ENCODE results near the gene COL6A1. TPM values are rescaled to one million over a fixed set of nuclear protein-coding genes. Genes with fewer than 3 reads are reported as not detected.

The COL6A1 gene
- total and polyA plus RNA-seq, 2 donors (not counting 1 experiment from before 2014, with no cell fraction given), result 645 to 1,137 TPM

DNA sequence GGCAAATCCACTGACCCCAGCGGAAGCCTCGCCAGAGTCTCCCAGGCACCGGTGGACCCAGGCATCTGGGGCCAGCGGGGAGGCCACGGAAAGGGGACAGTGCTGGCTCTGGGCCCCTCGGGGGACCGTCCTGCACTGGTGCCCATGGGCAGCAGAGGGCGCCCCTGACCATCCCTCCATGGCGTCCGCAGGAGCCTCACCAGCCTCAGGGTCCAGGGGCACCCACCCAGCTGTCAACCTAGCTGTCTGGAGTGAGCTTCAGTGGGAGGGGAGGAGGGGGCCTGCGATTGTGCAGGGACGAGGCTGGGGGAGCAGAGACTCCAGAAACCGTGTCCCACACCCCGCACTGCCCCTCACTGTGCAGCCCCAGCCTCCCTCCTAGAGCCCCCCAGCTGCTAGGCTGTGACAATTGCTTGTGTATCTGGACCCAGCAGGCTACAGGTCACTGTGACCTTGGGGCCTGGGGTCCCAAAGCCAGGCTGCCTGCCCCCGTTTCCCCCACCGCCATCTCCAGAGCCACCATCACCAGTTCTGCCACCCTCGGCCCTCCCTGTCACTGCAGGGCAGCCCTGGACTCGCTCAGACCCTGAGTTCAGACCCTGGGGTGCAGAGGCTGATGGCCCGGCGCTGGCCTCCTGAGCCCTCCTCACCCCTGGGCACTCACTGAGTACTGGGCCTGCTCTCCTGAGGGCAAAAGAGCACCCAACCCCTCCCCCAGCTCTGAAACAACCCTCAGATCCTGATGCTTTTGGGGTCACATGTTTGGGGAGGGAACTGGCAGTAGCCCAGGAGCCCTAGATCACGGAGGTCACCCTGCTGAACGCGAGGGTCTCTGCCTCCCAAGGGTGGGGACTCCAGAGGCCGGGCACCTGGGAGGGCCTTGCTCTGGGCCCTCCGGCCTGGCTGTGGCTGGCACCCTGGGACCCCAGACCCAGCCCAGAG, 10.6 kb upstream of the COL6A1 start:
- Histone ChIP-seq H3K9ac (ENCODE audit: insufficient read depth, low read length) (peak overlapping the region; percentile 66), H3K27ac (ENCODE audit: insufficient read depth, low read length) (peak overlapping the region; percentile 96), H2AFZ (ENCODE audit: low read length) (no peak overlapping the region), H3K9me3 (ENCODE audit: control insufficient read depth, insufficient read depth, low read depth, low read length) (no peaks in the 10 kb centered on the region), H4K20me1 (ENCODE audit: control insufficient read depth, extremely low read depth, insufficient read depth, low read length) (no peaks in the 10 kb centered on the region), H3K79me2 (ENCODE audit: control insufficient read depth, insufficient read depth, low read length) (no peaks in the 10 kb centered on the region), H3K4me2 (ENCODE audit: extremely low read depth, insufficient read depth, low read length) (no peak overlapping the region), H3K4me3 (replicated peaks in 1 of 4; ENCODE audit: control extremely low read depth in 1 of 4, insufficient read depth in 1 of 4, low read depth in 3 of 4, low read length in 4 of 4) (no peak overlapping the region), H3K36me3 (ENCODE audit: control insufficient read depth, insufficient read depth, low read length) (no peaks in the 10 kb centered on the region), H3K4me1 (ENCODE audit: control insufficient read depth, extremely low read depth, insufficient read depth, low read length) (peaks cover 35% of the 10 kb centered on the region), H3K27me3 (ENCODE audit: control insufficient read depth, insufficient read depth, low read length) (no peaks in the 10 kb centered on the region)
- peak; percentile 21 to 58 for DNase-seq (ENCODE audit: low read depth in 2 of 2)
- TF ChIP-seq, protein P1, sequence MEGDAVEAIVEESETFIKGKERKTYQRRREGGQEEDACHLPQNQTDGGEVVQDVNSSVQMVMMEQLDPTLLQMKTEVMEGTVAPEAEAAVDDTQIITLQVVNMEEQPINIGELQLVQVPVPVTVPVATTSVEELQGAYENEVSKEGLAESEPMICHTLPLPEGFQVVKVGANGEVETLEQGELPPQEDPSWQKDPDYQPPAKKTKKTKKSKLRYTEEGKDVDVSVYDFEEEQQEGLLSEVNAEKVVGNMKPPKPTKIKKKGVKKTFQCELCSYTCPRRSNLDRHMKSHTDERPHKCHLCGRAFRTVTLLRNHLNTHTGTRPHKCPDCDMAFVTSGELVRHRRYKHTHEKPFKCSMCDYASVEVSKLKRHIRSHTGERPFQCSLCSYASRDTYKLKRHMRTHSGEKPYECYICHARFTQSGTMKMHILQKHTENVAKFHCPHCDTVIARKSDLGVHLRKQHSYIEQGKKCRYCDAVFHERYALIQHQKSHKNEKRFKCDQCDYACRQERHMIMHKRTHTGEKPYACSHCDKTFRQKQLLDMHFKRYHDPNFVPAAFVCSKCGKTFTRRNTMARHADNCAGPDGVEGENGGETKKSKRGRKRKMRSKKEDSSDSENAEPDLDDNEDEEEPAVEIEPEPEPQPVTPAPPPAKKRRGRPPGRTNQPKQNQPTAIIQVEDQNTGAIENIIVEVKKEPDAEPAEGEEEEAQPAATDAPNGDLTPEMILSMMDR (conservative IDR thresholded peaks at IDR 0.05 in 1 of 2, IDR thresholded peaks at IDR 0.05 in 1 of 2; ENCODE audit: low read depth in 1 of 2, low read length in 2 of 2), result peak; percentile 77 to 88
- TF ChIP-seq EZH2 (IDR thresholded peaks at IDR 0.05; ENCODE audit: low read length, missing control alignments), result no peak

DNA sequence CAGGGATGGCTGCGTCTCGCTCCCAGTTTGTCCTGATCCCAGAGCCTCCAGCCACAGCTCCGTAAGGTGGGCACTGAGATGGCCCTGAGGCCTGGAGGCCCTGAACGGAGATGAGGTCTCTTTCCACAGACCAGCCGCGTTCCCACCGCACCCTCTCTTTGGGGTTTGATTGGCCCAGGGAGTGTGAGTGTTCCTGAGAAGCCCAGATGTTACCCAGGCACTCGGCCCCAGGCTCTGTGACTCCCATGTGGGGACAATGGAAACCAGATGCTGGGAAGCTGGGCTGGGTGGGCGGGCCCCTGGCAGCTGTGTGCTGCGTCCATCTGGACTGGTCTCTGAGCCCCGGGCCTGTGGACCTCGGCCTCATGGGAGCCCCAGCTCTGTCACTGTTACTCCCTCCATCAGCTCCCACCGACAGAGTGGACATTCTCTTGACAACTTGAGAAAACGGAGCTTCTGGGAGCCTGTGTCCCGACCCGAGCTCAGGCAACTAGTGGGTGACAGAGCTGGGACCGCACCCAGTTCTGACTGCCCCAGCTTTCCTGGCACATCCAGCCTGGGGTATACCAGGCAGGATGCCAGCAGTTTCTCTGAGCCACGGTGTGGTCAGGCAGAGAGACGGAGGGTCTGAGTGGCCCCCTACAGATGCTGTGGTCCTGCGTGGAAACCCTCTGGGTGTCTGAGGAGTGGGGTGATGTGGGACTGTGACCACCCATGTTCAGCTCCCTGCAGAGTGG, 9.8 kb upstream of the COL6A1 start:
- Histone ChIP-seq H4K20me1 (ENCODE audit: control insufficient read depth, extremely low read depth, insufficient read depth, low read length) (no peaks in the 10 kb centered on the region), H3K4me1 (ENCODE audit: control insufficient read depth, extremely low read depth, insufficient read depth, low read length) (peaks cover 35% of the 10 kb centered on the region), H3K9me3 (ENCODE audit: control insufficient read depth, insufficient read depth, low read depth, low read length) (no peaks in the 10 kb centered on the region), H3K27ac (ENCODE audit: insufficient read depth, low read length) (peak overlapping the region; percentile 96), H3K79me2 (ENCODE audit: control insufficient read depth, insufficient read depth, low read length) (no peaks in the 10 kb centered on the region), H3K4me3 (replicated peaks in 1 of 4; ENCODE audit: control extremely low read depth in 1 of 4, insufficient read depth in 1 of 4, low read depth in 3 of 4, low read length in 4 of 4) (peak overlapping the region in 1 of 4 experiments; percentile 58), H3K9ac (ENCODE audit: insufficient read depth, low read length) (peak overlapping the region; percentile 83), H3K4me2 (ENCODE audit: extremely low read depth, insufficient read depth, low read length) (peak overlapping the region; percentile 78), H3K36me3 (ENCODE audit: control insufficient read depth, insufficient read depth, low read length) (no peaks in the 10 kb centered on the region), H3K27me3 (ENCODE audit: control insufficient read depth, insufficient read depth, low read length) (no peaks in the 10 kb centered on the region), H2AFZ (ENCODE audit: low read length) (no peak overlapping the region)
- DNase-seq (ENCODE audit: low read depth in 2 of 2), result peak; percentile 56 to 92
- no peak for TF ChIP-seq EZH2 (IDR thresholded peaks at IDR 0.05; ENCODE audit: low read length, missing control alignments)
- TF ChIP-seq, protein P1 (conservative IDR thresholded peaks at IDR 0.05 in 1 of 2, IDR thresholded peaks at IDR 0.05 in 1 of 2; ENCODE audit: low read depth in 1 of 2, low read length in 2 of 2), result no peak

DNA sequence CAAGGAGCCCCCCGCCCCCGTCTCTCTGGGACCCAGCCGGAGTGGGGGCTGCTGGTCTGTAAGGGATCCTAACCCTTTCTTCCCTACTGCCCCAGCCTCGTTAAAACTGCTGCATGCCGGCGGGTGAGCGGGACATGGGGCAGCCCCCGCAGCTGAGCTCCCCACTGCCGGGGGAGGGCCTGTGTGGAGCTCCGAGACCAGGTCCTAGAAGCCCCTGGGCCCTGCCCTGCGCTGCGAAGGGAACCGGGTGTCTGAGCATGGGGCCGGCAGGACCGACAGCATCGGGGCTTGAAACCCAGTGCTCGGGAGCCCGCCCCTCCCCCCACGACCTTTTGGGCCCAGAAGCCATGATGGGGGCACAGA, 9.2 kb upstream of the COL6A1 start:
- Histone ChIP-seq H3K79me2 (ENCODE audit: control insufficient read depth, insufficient read depth, low read length) (no peaks in the 10 kb centered on the region), H3K9me3 (ENCODE audit: control insufficient read depth, insufficient read depth, low read depth, low read length) (no peaks in the 10 kb centered on the region), H3K27ac (ENCODE audit: insufficient read depth, low read length) (peak overlapping the region; percentile 96), H3K4me2 (ENCODE audit: extremely low read depth, insufficient read depth, low read length) (peak overlapping the region; percentile 78), H3K9ac (ENCODE audit: insufficient read depth, low read length) (peak overlapping the region; percentile 83), H2AFZ (ENCODE audit: low read length) (no peak overlapping the region), H3K4me1 (ENCODE audit: control insufficient read depth, extremely low read depth, insufficient read depth, low read length) (peaks cover 36% of the 10 kb centered on the region), H4K20me1 (ENCODE audit: control insufficient read depth, extremely low read depth, insufficient read depth, low read length) (no peaks in the 10 kb centered on the region), H3K27me3 (ENCODE audit: control insufficient read depth, insufficient read depth, low read length) (no peaks in the 10 kb centered on the region), H3K36me3 (ENCODE audit: control insufficient read depth, insufficient read depth, low read length) (no peaks in the 10 kb centered on the region), H3K4me3 (replicated peaks in 1 of 4; ENCODE audit: control extremely low read depth in 1 of 4, insufficient read depth in 1 of 4, low read depth in 3 of 4, low read length in 4 of 4) (peak overlapping the region in 3 of 4 experiments; percentile 3 to 58 (median 34))
- TF ChIP-seq, protein P1 (conservative IDR thresholded peaks at IDR 0.05 in 1 of 2, IDR thresholded peaks at IDR 0.05 in 1 of 2; ENCODE audit: low read depth in 1 of 2, low read length in 2 of 2), result no peak
- no peak for TF ChIP-seq EZH2 (IDR thresholded peaks at IDR 0.05; ENCODE audit: low read length, missing control alignments)
- DNase-seq (ENCODE audit: low read depth in 2 of 2), result peak in 1 of 2 donors; percentile 31
